ENCODE results near the gene UBE2C. TPM values are rescaled to one million over a fixed set of nuclear protein-coding genes. Genes with fewer than 3 reads are reported as not detected.

Gene UBE2C
- total and polyA plus RNA-seq, 5 donors from 2014 or later = 1.2 to 10.0 (median 3.8) TPM

GRCh38 chr20:45774945-45775344 is 37.5 kb upstream of the UBE2C start:
- Histone ChIP-seq H3K4me3 (ENCODE audit: low read depth, low read length) (no peak overlapping the region), H3K36me3 (ENCODE audit: control insufficient read depth, insufficient read depth, low read length) (no peaks in the 10 kb centered on the region), H3K9me3 (ENCODE audit: control insufficient read depth in 2 of 2, low read length in 2 of 2) (no peaks in the 10 kb centered on the region), H3K4me1 (ENCODE audit: control insufficient read depth, insufficient read depth, low read length, poor library complexity, severe bottlenecking) (no peaks in the 10 kb centered on the region), H3K27ac (ENCODE audit: insufficient read depth, low read length, poor library complexity, severe bottlenecking) (no peak overlapping the region), H3K27me3 (ENCODE audit: control insufficient read depth, insufficient read depth, low read length) (peaks cover 2% of the 10 kb centered on the region)
- Mint-ChIP-seq H3K9me3 (peaks cover 0 to 1% (median 0%) of the 10 kb centered on the region in 7 donors), H3K4me1 (peaks cover 0 to 5% (median 0%) of the 10 kb centered on the region in 4 donors), H3K27me3 (peaks cover 19% of the 10 kb centered on the region), H3K4me3 (no peak overlapping the region), H3K36me3 (no peaks in the 10 kb centered on the region), H3K27ac (no peak overlapping the region)
- no peak for ATAC-seq (ENCODE audit: low read depth in 2 of 2)
- DNase-seq = no peak

DNA sequence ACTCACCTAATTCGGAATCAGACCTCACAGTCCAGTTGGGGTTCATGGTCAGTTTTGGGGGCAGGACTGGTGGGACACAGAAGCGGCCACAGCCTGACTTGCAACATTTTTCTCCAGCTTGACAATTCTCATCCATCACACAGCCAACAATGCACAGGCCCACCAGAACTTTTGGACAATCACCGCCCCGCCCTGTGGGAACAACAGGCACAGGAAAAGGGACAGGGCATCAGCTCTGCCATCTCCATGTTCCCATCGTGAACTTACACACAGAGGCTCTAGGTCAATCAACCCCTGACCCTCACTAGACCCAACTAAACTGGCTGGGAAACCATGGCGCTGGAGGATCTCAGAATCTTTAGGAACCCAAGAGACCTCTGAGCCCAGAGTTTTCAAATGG is 37.0 kb upstream of the UBE2C start:
- no peak overlapping the region for H3K4me3 Mint-ChIP-seq
- H3K9me3 ChIP-seq (ENCODE audit: control insufficient read depth in 2 of 2, low read length in 2 of 2) = no peaks in the 10 kb centered on the region
- ATAC-seq (ENCODE audit: low read depth in 2 of 2) = no peak
- H3K27me3 ChIP-seq (ENCODE audit: control insufficient read depth, insufficient read depth, low read length) = peaks cover 2% of the 10 kb centered on the region
- H3K4me1 Mint-ChIP-seq = peaks cover 0 to 5% (median 0%) of the 10 kb centered on the region in 4 donors
- H3K4me1 ChIP-seq (ENCODE audit: control insufficient read depth, insufficient read depth, low read length, poor library complexity, severe bottlenecking) = no peaks in the 10 kb centered on the region
- no peak overlapping the region for H3K27ac Mint-ChIP-seq
- H3K36me3 ChIP-seq (ENCODE audit: control insufficient read depth, insufficient read depth, low read length) = no peaks in the 10 kb centered on the region
- peaks cover 19% of the 10 kb centered on the region for H3K27me3 Mint-ChIP-seq
- H3K4me3 ChIP-seq (ENCODE audit: low read depth, low read length) = no peak overlapping the region
- no peak overlapping the region for H3K27ac ChIP-seq (ENCODE audit: insufficient read depth, low read length, poor library complexity, severe bottlenecking)
- H3K9me3 Mint-ChIP-seq = peaks cover 0 to 1% (median 0%) of the 10 kb centered on the region in 7 donors
- DNase-seq = no peak
- H3K36me3 Mint-ChIP-seq = no peaks in the 10 kb centered on the region

DNA sequence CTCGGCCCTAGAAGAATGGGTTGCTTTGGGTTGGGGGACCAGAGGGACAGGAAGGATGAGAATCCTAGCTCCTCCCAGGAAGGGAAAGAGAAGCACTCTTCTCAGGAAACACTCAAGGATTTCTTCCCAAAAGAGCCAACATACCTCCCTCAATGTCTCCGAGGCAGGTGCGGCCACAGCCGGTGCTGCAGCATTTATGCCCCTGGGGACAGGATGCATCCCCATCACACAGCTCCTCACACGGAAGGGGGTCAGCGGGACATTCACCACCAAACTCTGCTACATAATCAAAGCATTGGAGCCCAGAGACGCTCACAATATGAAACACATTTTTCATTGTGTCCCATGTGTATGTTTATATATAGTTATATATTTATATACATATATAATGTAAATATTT is 35.5 kb upstream of the UBE2C start:
- no peak overlapping the region for H3K4me3 Mint-ChIP-seq
- H3K4me1 Mint-ChIP-seq = peaks cover 0 to under 1% (median 0%) of the 10 kb centered on the region in 4 donors
- DNase-seq (no peak), ATAC-seq (ENCODE audit: low read depth in 2 of 2) (no peak)
- Histone ChIP-seq H3K27me3 (ENCODE audit: control insufficient read depth, insufficient read depth, low read length) (peaks cover 2% of the 10 kb centered on the region), H3K4me3 (ENCODE audit: low read depth, low read length) (no peak overlapping the region), H3K36me3 (ENCODE audit: control insufficient read depth, insufficient read depth, low read length) (no peaks in the 10 kb centered on the region), H3K27ac (ENCODE audit: insufficient read depth, low read length, poor library complexity, severe bottlenecking) (no peak overlapping the region), H3K4me1 (ENCODE audit: control insufficient read depth, insufficient read depth, low read length, poor library complexity, severe bottlenecking) (no peaks in the 10 kb centered on the region), H3K9me3 (ENCODE audit: control insufficient read depth in 2 of 2, low read length in 2 of 2) (no peaks in the 10 kb centered on the region)
- peaks cover 8% of the 10 kb centered on the region for H3K27me3 Mint-ChIP-seq
- no peak overlapping the region for H3K27ac Mint-ChIP-seq
- peaks cover 0 to 1% (median 0%) of the 10 kb centered on the region in 7 donors for H3K9me3 Mint-ChIP-seq
- no peaks in the 10 kb centered on the region for H3K36me3 Mint-ChIP-seq

- Mint-ChIP-seq H3K27ac (no peak overlapping the region), H3K9me3 (no peaks in the 10 kb centered on the region), H3K36me3 (no peaks in the 10 kb centered on the region), H3K27me3 (peaks cover 5% of the 10 kb centered on the region), H3K4me3 (no peak overlapping the region), H3K4me1 (peaks cover 0 to 13% (median 7%) of the 10 kb centered on the region in 4 donors)
- no peak for ATAC-seq (ENCODE audit: low read depth in 2 of 2)
- Histone ChIP-seq H3K36me3 (ENCODE audit: control insufficient read depth, insufficient read depth, low read length) (no peaks in the 10 kb centered on the region), H3K27me3 (ENCODE audit: control insufficient read depth, insufficient read depth, low read length) (no peaks in the 10 kb centered on the region), H3K4me1 (ENCODE audit: control insufficient read depth, insufficient read depth, low read length, poor library complexity, severe bottlenecking) (peaks cover 7% of the 10 kb centered on the region), H3K9me3 (ENCODE audit: control insufficient read depth in 2 of 2, low read length in 2 of 2) (no peaks in the 10 kb centered on the region), H3K4me3 (ENCODE audit: low read depth, low read length) (no peak overlapping the region), H3K27ac (ENCODE audit: insufficient read depth, low read length, poor library complexity, severe bottlenecking) (no peak overlapping the region)
- DNase-seq = no peak
Measured at GRCh38 chr20:45779011-45779915, 33.2 kb upstream of the UBE2C start.

GRCh38 chr20:45780159-45780558 is 32.3 kb upstream of the UBE2C start:
- no peak overlapping the region for H3K4me3 Mint-ChIP-seq
- Histone ChIP-seq H3K9me3 (ENCODE audit: control insufficient read depth in 2 of 2, low read length in 2 of 2) (no peaks in the 10 kb centered on the region), H3K27me3 (ENCODE audit: control insufficient read depth, insufficient read depth, low read length) (no peaks in the 10 kb centered on the region), H3K36me3 (ENCODE audit: control insufficient read depth, insufficient read depth, low read length) (no peaks in the 10 kb centered on the region), H3K4me1 (ENCODE audit: control insufficient read depth, insufficient read depth, low read length, poor library complexity, severe bottlenecking) (peaks cover 7% of the 10 kb centered on the region), H3K4me3 (ENCODE audit: low read depth, low read length) (no peak overlapping the region), H3K27ac (ENCODE audit: insufficient read depth, low read length, poor library complexity, severe bottlenecking) (no peak overlapping the region)
- H3K9me3 Mint-ChIP-seq = no peaks in the 10 kb centered on the region
- H3K36me3 Mint-ChIP-seq = no peaks in the 10 kb centered on the region
- H3K27me3 Mint-ChIP-seq = peaks cover 5% of the 10 kb centered on the region
- no peak for DNase-seq
- ATAC-seq (ENCODE audit: low read depth in 2 of 2) = no peak
- no peak overlapping the region for H3K27ac Mint-ChIP-seq
- peaks cover 0 to 19% (median 7%) of the 10 kb centered on the region in 4 donors for H3K4me1 Mint-ChIP-seq

- H3K27me3 Mint-ChIP-seq = peaks cover 5% of the 10 kb centered on the region
- no peak for DNase-seq
- Histone ChIP-seq H3K27ac (ENCODE audit: insufficient read depth, low read length, poor library complexity, severe bottlenecking) (no peak overlapping the region), H3K36me3 (ENCODE audit: control insufficient read depth, insufficient read depth, low read length) (no peaks in the 10 kb centered on the region), H3K4me3 (ENCODE audit: low read depth, low read length) (no peak overlapping the region), H3K9me3 (ENCODE audit: control insufficient read depth in 2 of 2, low read length in 2 of 2) (no peaks in the 10 kb centered on the region), H3K4me1 (ENCODE audit: control insufficient read depth, insufficient read depth, low read length, poor library complexity, severe bottlenecking) (peaks cover 7% of the 10 kb centered on the region), H3K27me3 (ENCODE audit: control insufficient read depth, insufficient read depth, low read length) (no peaks in the 10 kb centered on the region)
- no peaks in the 10 kb centered on the region for H3K36me3 Mint-ChIP-seq
- ATAC-seq (ENCODE audit: low read depth in 2 of 2) = no peak
- no peak overlapping the region for H3K4me3 Mint-ChIP-seq
- H3K4me1 Mint-ChIP-seq = peaks cover 0 to 19% (median 7%) of the 10 kb centered on the region in 4 donors
- peak overlapping the region in 1 of 3 donors; percentile 52 for H3K27ac Mint-ChIP-seq
- no peaks in the 10 kb centered on the region for H3K9me3 Mint-ChIP-seq
Measured at GRCh38 chr20:45781391-45781931, 31.0 kb upstream of the UBE2C start.

- Mint-ChIP-seq H3K27me3 (peaks cover 6% of the 10 kb centered on the region), H3K27ac (peak overlapping the region in 2 of 3 donors; percentile 1 to 70), H3K4me1 (peaks cover 0 to 19% (median 7%) of the 10 kb centered on the region in 4 donors), H3K36me3 (no peaks in the 10 kb centered on the region), H3K9me3 (no peaks in the 10 kb centered on the region), H3K4me3 (no peak overlapping the region)
- Histone ChIP-seq H3K9me3 (ENCODE audit: control insufficient read depth in 2 of 2, low read length in 2 of 2) (no peaks in the 10 kb centered on the region), H3K4me3 (ENCODE audit: low read depth, low read length) (no peak overlapping the region), H3K4me1 (ENCODE audit: control insufficient read depth, insufficient read depth, low read length, poor library complexity, severe bottlenecking) (peaks cover 7% of the 10 kb centered on the region), H3K36me3 (ENCODE audit: control insufficient read depth, insufficient read depth, low read length) (no peaks in the 10 kb centered on the region), H3K27me3 (ENCODE audit: control insufficient read depth, insufficient read depth, low read length) (no peaks in the 10 kb centered on the region), H3K27ac (ENCODE audit: insufficient read depth, low read length, poor library complexity, severe bottlenecking) (no peak overlapping the region)
- DNase-seq (peak in 2 of 3 donors; percentile 5 to 60), ATAC-seq (ENCODE audit: low read depth in 2 of 2) (peak; percentile 89 to 90)
Measured at GRCh38 chr20:45782890-45783289, 29.6 kb upstream of the UBE2C start.
